ENCODE data around the gene TOE1. TPM values are rescaled to one million over a fixed set of nuclear protein-coding genes. Genes with fewer than 3 reads are reported as not detected.
A peak's percentile ranks its signal among the peaks of the same experiment; 100 is the strongest.

The TOE1 gene
- total and polyA plus RNA-seq, 9 of the 15 experiments (the other 6 are each of a cell fraction or from before 2014, with no cell fraction given) = 32.1 to 85.7 (median 38.0) TPM

DNA sequence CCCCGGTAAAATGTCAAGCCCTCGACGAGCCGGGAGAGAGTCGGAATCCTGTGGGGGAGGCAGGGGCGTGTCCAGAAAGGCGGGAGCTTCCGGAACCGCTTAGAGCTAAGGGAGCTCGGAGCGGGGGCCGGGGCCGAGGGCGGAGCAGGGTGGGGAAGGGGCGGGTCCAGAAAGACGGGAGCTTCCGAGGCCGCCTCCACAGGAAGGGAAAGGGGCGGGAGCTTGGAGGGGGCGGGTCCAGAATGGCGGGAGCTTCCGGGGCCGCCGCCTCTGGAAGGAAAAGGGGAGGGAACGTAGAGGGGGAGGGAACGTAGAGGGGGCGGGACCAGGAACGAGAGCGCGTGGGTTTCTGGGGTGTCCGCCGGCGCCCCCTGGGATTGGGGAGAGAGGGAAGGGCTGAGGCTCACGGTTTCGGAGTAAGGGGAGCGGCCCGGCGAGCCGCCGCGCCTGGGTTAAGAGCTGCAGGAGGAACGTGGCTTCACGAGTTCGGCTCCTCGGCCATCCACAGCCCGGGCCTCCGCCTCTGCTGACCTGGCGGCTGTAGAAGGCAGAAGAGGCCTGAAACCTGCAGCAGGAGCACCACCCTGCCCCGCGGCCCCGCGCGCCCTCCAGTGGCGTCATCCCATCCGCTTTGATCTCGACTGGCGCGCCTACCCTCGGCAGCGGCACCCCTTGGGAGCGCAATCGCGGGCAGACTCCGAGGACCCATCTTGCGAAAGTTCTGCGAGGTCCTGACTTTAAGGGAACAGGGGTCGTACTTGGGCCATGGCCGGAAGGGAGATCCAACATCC is 36.3 kb upstream of the TOE1 start (continued):
- peak; percentile 84 for TF ChIP-seq ETV1 (tag; conservative IDR thresholded peaks at IDR 0.05; ENCODE audit: low read depth)
- TF ChIP-seq, protein P1, sequence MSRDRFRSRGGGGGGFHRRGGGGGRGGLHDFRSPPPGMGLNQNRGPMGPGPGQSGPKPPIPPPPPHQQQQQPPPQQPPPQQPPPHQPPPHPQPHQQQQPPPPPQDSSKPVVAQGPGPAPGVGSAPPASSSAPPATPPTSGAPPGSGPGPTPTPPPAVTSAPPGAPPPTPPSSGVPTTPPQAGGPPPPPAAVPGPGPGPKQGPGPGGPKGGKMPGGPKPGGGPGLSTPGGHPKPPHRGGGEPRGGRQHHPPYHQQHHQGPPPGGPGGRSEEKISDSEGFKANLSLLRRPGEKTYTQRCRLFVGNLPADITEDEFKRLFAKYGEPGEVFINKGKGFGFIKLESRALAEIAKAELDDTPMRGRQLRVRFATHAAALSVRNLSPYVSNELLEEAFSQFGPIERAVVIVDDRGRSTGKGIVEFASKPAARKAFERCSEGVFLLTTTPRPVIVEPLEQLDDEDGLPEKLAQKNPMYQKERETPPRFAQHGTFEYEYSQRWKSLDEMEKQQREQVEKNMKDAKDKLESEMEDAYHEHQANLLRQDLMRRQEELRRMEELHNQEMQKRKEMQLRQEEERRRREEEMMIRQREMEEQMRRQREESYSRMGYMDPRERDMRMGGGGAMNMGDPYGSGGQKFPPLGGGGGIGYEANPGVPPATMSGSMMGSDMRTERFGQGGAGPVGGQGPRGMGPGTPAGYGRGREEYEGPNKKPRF (IDR thresholded peaks at IDR 0.05; ENCODE audit: low read depth, low read length) = no peak
- TF ChIP-seq, protein P2, sequence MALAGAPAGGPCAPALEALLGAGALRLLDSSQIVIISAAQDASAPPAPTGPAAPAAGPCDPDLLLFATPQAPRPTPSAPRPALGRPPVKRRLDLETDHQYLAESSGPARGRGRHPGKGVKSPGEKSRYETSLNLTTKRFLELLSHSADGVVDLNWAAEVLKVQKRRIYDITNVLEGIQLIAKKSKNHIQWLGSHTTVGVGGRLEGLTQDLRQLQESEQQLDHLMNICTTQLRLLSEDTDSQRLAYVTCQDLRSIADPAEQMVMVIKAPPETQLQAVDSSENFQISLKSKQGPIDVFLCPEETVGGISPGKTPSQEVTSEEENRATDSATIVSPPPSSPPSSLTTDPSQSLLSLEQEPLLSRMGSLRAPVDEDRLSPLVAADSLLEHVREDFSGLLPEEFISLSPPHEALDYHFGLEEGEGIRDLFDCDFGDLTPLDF (CRISPR knock-in tag; IDR thresholded peaks at IDR 0.05) = peak; percentile 91
- TF ChIP-seq NONO (IDR thresholded peaks at IDR 0.05; ENCODE audit: low read depth in 2 of 2, low read length in 1 of 2) = peak; percentile 73 to 80; a peak in 3 of 4 replicates
- no peak for TF ChIP-seq SMAD2 (IDR thresholded peaks at IDR 0.05; ENCODE audit: low read depth, low read length)
- peak; percentile 83 for TF ChIP-seq POLR2H (tag; IDR thresholded peaks at IDR 0.05; ENCODE audit: low read depth)
- TF ChIP-seq, protein P3, sequence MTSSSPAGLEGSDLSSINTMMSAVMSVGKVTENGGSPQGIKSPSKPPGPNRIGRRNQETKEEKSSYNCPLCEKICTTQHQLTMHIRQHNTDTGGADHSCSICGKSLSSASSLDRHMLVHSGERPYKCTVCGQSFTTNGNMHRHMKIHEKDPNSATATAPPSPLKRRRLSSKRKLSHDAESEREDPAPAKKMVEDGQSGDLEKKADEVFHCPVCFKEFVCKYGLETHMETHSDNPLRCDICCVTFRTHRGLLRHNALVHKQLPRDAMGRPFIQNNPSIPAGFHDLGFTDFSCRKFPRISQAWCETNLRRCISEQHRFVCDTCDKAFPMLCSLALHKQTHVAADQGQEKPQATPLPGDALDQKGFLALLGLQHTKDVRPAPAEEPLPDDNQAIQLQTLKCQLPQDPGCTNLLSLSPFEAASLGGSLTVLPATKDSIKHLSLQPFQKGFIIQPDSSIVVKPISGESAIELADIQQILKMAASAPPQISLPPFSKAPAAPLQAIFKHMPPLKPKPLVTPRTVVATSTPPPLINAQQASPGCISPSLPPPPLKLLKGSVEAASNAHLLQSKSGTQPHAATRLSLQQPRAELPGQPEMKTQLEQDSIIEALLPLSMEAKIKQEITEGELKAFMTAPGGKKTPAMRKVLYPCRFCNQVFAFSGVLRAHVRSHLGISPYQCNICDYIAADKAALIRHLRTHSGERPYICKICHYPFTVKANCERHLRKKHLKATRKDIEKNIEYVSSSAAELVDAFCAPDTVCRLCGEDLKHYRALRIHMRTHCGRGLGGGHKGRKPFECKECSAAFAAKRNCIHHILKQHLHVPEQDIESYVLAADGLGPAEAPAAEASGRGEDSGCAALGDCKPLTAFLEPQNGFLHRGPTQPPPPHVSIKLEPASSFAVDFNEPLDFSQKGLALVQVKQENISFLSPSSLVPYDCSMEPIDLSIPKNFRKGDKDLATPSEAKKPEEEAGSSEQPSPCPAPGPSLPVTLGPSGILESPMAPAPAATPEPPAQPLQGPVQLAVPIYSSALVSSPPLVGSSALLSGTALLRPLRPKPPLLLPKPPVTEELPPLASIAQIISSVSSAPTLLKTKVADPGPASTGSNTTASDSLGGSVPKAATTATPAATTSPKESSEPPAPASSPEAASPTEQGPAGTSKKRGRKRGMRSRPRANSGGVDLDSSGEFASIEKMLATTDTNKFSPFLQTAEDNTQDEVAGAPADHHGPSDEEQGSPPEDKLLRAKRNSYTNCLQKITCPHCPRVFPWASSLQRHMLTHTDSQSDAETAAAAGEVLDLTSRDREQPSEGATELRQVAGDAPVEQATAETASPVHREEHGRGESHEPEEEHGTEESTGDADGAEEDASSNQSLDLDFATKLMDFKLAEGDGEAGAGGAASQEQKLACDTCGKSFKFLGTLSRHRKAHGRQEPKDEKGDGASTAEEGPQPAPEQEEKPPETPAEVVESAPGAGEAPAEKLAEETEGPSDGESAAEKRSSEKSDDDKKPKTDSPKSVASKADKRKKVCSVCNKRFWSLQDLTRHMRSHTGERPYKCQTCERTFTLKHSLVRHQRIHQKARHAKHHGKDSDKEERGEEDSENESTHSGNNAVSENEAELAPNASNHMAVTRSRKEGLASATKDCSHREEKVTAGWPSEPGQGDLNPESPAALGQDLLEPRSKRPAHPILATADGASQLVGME (CRISPR knock-in tag; IDR thresholded peaks at IDR 0.05) = peak; percentile 85; the same call in 1 of the 2 replicates
- TF ChIP-seq, protein P4, sequence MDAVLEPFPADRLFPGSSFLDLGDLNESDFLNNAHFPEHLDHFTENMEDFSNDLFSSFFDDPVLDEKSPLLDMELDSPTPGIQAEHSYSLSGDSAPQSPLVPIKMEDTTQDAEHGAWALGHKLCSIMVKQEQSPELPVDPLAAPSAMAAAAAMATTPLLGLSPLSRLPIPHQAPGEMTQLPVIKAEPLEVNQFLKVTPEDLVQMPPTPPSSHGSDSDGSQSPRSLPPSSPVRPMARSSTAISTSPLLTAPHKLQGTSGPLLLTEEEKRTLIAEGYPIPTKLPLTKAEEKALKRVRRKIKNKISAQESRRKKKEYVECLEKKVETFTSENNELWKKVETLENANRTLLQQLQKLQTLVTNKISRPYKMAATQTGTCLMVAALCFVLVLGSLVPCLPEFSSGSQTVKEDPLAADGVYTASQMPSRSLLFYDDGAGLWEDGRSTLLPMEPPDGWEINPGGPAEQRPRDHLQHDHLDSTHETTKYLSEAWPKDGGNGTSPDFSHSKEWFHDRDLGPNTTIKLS (IDR thresholded peaks at IDR 0.05; ENCODE audit: borderline replicate concordance, low read depth) = peak; percentile 74; the same call in 1 of the 2 replicates
- TF ChIP-seq, protein P5, sequence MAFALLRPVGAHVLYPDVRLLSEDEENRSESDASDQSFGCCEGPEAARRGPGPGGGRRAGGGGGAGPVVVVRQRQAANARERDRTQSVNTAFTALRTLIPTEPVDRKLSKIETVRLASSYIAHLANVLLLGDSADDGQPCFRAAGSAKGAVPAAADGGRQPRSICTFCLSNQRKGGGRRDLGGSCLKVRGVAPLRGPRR (CRISPR knock-in tag; IDR thresholded peaks at IDR 0.05) = no peak

Measured in K562 (cell line).